Measurements from ENCODE around the gene FAAP100.

The FAAP100 gene

GRCh38 chr17:81553018-81553615 lies 964 bp upstream of the FAAP100 start:
- peak; percentile 77 for DNase-seq

DNA sequence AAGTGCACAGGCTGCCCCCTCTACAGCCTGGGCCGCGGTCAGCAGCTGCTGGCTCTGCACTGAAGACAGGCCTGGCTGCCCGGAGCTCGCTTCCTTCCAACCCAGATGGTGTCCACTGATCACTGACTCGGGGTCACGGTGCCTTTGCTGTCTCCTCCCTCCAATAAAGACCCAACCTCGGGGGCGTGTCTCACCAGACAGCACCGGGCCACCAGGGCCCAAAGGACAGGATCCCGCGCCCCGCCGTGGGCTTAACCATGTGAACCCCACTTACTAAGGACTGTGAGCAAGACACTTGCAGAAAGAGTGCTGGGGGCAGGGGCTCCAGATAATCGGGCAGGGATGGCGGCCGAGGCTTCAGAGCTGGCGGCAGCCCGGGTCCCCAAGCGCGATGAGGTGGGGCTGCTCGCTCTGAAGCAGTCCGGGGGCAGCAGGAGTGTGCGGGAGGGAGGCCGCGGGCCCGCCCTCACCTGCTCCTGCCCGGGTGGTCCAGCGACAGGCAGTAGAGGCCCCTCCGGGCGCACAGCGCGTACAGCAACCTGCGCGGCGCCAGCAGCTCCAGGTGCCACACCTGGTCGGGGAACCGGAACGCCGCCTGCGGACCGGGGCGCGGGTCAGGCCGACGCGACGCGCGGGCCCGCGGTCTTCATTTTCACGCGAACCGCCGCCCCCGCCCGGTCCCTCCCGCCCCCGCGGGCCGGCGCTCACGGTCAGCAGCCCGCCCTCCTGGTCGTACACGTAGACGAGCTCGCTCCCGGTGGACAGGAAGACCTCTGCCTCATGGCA lies 502 bp downstream of the FAAP100 start:
- DNase-seq = no peak

GRCh38 chr17:81550830-81551457 lies 1.2 kb downstream of the FAAP100 start:
- no peak for DNase-seq

GRCh38 chr17:81550285-81550684 lies 1.9 kb downstream of the FAAP100 start:
- no peak for DNase-seq

GRCh38 chr17:81549826-81550225 lies 2.3 kb downstream of the FAAP100 start:
- DNase-seq = no peak

GRCh38 chr17:81549031-81549557 lies 3.1 kb downstream of the FAAP100 start:
- DNase-seq = no peak

GRCh38 chr17:81547614-81547982 lies 4.6 kb downstream of the FAAP100 start:
- no peak for DNase-seq

DNA sequence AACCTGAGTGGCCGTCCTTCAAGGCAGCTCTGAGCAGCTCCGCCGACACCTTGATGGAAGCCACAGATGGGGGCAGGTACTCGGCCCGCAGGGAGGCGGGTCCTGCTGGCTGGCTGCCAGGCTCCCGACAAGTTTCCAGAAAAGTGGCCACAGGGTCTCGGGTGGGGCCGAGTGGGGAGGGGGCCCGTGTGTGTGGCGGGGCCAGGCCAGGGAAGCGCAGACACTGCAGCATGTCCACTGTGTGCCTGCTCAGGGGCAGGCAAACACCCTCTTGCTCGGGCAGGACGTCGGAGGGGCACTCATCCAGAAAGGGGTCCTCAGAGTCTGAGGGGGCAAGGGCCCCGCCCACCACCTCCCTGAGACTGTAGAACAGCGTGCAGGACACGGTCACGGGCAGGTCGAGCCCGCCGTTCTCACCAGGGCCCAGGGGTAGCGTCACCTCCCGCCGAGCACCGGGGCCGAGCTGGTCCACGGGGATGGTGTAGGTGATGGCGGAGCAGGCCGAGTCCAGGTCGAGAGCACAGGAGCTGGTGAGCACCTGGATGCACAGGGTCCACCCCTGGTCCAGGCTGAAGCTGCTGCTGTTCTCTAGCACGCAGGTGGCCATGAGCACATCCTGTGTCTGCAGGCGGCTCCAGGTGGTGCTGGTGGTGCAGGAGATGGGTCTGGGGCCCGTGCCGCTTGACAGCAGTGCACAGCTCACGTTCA lies 5.1 kb downstream of the FAAP100 start:
- no peak for DNase-seq

DNA sequence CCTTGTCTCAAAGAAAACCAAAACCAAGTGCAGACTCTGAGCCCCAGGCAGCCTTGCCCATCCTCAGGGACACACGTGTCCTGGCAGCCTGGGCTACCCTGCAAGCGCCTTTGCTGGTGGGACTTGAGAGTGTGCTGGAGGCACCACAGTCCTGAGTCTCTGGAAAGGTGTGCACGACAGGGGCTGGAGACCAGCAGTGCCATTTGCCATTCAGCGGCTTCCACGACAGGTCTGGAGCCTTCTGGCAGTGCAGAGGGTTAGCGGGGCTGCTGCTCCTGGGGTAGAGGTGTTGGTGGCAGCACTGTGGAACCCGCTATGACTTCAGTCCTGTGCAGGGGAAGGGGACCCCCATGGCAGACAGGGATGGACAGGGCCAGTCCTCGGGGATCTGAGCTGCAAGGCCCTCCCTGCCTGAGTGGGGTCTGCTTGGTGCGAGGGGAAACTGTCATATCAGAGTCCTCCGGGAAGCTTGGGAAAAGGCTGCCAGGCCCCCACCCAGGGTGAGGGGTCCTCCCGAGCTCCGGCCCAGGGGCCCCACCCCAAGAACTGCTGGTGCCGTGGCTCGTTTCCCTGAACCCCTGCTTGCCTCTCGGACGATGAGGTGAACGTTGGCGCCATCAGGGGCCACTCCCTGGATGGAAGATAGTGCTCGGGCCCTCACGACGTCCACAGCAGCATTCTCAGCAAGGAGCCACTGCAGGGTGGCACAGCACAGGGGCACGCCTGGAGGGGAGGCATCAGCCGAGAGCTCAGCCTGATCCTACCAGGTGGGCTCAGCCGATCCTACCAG lies 6.8 kb downstream of the FAAP100 start:
- no peak for DNase-seq

DNA sequence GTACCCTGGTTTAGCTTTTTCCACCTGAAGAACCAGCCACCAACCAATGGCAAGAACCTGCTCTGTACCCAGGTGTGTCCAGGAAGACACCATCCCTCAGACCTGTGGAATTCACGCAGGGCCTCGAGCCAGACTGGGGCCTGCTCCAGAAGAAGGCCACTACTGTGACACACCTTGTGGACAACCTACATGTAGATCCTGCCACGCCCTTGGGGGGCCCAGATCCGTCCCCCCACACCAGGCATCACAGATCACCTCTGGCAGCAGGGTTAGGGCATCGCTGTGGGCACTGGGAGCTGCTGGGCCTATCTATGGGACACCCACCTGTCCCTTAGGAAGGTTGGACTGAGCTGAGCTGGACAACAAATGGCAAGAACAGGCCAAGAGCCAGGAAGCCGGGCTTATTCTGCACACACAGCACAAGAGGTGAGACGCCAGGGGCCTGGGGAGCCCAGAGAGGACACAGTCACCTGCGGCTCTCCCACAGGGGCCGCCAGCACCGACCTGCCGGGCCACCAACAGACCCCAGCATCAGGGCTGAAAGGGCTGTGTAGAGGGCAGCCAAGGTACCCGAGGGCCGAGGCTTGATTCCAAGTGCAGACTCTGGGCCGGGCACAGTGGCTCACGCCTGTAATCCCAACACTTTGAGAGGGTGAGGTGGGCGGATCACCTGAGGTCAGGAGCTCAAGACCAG lies 7.7 kb downstream of the FAAP100 start:
- DNase-seq = no peak

DNA sequence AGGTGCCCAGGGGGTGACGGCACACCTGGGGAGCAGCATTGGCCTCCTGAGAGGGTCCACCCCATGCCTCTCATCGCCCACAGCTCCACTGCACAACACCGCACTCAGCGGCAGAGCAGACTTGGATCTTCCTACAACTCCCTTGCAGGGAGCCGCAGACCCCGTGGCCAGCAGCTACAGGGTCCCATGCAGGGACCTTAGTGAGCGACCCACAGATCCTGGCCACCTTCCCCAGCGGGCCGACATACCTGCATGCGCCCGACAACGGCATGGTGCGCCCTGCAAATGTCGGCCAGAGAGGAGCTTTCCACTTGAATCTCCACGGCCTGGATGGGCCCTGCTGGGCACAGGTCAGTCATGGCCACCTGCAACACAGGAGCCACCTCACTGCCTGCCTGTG lies 8.4 kb downstream of the FAAP100 start:
- DNase-seq = no peak

DNA sequence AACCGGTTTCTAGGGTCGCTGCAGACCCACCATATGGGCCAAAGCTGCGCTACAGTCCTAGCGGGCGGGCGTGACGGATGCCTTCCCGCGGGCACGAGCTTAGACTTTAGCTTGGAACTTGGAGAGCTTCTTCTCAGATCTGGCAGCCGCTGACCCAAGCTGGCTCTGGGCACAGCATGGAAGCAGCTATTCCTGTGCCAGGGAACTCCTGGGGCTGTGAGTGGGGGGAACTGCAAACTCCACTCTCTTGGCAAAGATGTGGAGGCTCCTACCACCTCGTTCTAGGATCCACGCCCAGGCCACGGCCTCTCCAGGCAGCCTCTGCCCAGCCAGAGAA lies 8.8 kb downstream of the FAAP100 start:
- DNase-seq = no peak

GRCh38 chr17:81542431-81543338 lies 9.5 kb downstream of the FAAP100 start:
- DNase-seq = no peak

DNA sequence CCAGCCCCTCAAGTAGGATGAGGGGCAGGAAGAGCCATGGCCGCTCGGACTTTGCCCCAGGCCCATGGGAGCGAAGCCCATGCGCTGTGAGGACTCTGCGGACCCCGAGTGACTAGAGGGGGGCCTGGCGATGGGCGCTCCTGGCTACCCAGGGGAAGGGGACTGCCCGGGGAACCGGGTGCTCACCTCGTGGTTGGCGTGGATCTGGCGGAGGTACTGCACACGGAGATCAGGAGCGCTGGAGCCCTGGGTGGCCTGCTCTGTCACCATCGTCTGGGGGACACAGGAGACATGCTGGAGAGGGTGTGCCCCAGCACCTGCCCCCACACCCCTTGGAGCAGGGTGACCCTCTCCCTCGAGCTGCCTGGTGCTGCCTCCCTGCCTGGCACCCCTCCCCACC lies 11.0 kb downstream of the FAAP100 start:
- DNase-seq = no peak

GRCh38 chr17:81540676-81541027 lies 11.5 kb downstream of the FAAP100 start:
- DNase-seq = no peak

GRCh38 chr17:81539961-81540675 lies 12.0 kb downstream of the FAAP100 start:
- DNase-seq = no peak

DNA sequence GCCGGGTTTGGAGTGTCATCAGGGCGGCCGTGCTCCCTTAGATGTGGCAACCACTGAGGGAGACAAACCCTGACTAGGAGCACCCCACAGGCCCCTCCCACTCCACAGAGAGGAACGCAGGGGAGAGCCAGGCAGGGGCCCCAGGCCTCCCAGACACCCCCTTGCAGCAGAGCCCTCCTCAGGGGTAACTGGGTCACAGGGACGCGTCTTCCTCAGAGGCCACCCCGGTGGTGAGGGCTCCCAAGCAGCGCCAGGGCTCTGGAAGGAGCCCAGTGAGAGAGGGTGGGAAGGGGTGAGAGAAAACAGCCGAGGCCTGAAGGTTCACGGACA lies 12.6 kb downstream of the FAAP100 start:
- DNase-seq = no peak

- no peak for DNase-seq
Observed at GRCh38 chr17:81538651-81539570, 13.2 kb downstream of the FAAP100 start.

DNA sequence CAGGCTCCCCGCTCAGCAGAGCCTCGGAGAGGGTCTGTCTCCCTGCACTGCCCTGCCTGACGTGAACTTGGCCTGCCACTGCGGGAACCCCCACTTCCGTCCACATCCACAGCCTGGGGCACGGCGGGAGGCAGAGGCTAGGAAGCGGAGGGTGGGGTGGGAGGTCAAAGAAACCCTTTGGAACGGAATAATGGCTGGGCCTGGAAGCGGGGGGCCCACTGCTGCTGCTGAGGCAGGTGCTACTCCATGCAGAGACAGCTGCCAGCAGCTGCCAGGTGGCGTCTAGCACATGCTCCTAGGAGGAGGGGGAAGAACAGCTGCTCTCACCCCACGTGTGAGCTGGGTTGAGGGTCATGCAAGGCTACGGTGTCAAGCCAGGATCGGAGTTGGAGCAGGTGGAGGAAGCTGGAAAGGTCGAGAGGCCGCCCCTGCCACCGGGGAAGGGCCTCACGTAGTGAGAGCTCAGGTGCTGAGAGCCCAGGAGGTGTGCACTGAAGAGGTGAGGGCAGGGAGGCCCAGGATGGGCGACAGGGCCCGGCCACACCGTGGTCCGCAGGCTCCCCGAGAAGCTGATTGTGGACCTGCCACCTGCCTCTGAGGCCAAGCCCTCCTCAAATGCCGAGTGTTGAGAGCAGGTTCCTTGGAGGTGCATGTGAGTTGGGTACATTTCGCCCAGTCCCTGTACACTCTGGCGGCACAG lies 14.1 kb downstream of the FAAP100 start:
- DNase-seq = no peak

Data from fibroblast of upper back skin (primary cell).